Peyer's patch (tissue), 4 donors: ENCODE measurements around the gene PLCH2.

ENCODE experiments used
- CTCF ChIP-seq, 6 experiments: fragments of 450-650 bp in 4 of 6; fragments of 200-600 bp in 2 of 6; sonication (generic) in 1 of 6; IDR thresholded peaks; one replicate each; pipeline ENCODE4 v1.5.1; 2017 to 2019; ENCODE audit warnings: antibody characterized with exemption in 6 of 6, mild to moderate bottlenecking in 3 of 6, moderate library complexity in 1 of 6
- POLR2A ChIP-seq, 2 donors: fragments of 450-650 bp; IDR thresholded peaks; one replicate each; pipeline ENCODE4 v1.5.1; 2017; ENCODE audit warnings: antibody characterized with exemption in 2 of 2, mild to moderate bottlenecking in 2 of 2, moderate library complexity in 2 of 2

DNA sequence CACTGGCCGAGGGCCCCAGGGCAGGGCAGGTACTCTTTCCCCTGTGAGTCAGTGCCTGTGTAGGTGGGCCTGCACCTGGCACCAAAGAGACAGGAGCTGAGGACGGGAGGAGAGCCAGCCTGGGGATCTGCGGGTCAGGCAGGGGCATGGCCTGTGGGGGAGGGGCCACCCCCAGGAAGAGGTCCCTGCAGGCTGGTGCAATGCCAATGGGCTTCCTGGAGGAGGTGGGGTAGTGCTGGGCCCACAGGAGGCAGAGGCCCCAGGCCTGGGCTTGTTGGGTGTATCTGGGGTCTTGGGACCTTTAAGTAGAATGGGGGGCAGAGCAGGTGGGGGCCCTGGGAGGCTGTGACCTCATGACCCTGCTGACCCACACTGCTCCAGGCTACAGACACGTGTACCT is 23.2 kb downstream of the PLCH2 start:
- TF ChIP-seq CTCF (IDR thresholded peaks at IDR 0.05) (no peak), POLR2A (IDR thresholded peaks at IDR 0.05) (no peak)
